ENCODE data around the gene TMEM135. TPM values are rescaled to one million over a fixed set of nuclear protein-coding genes. Genes with fewer than 3 reads are reported as not detected.

TMEM135 gene
- total and polyA plus RNA-seq, 4 donors, result 14.7 to 38.8 (median 20.7) TPM

GRCh38 chr11:87223816-87224215 is 186.1 kb downstream of the TMEM135 start:
- no peak overlapping the region for H3K4me3 ChIP-seq (ENCODE audit: low read depth, low read length)
- no peaks in the 10 kb centered on the region for H3K36me3 ChIP-seq (ENCODE audit: control insufficient read depth, insufficient read depth, low read length)
- H3K27ac ChIP-seq (ENCODE audit: low read depth, low read length), result no peak overlapping the region
- H3K9me3 ChIP-seq (ENCODE audit: control insufficient read depth, insufficient read depth, low read length), result no peaks in the 10 kb centered on the region
- DNase-seq (ENCODE audit: low read depth in 4 of 6, low spot score in 6 of 6), result no peak
- H3K27me3 ChIP-seq (ENCODE audit: control insufficient read depth, insufficient read depth, low read length), result no peaks in the 10 kb centered on the region
- WGBS (ENCODE audit: insufficient coverage), result no CpG with 5 or more reads among the region's 2 CpGs
- H3K4me1 ChIP-seq (ENCODE audit: control insufficient read depth, insufficient read depth, low read length), result no peaks in the 10 kb centered on the region

GRCh38 chr11:87224486-87224885 is 186.8 kb downstream of the TMEM135 start:
- Histone ChIP-seq H3K27ac (ENCODE audit: low read depth, low read length) (no peak overlapping the region), H3K4me3 (ENCODE audit: low read depth, low read length) (no peak overlapping the region), H3K4me1 (ENCODE audit: control insufficient read depth, insufficient read depth, low read length) (no peaks in the 10 kb centered on the region), H3K27me3 (ENCODE audit: control insufficient read depth, insufficient read depth, low read length) (no peaks in the 10 kb centered on the region), H3K36me3 (ENCODE audit: control insufficient read depth, insufficient read depth, low read length) (no peaks in the 10 kb centered on the region), H3K9me3 (ENCODE audit: control insufficient read depth, insufficient read depth, low read length) (no peaks in the 10 kb centered on the region)
- no CpG with 5 or more reads among the region's 1 CpG for WGBS (ENCODE audit: insufficient coverage)
- DNase-seq (ENCODE audit: low read depth in 4 of 6, low spot score in 6 of 6), result no peak

- WGBS (ENCODE audit: insufficient coverage), result no CpG with 5 or more reads among the region's 2 CpGs
- no peak overlapping the region for H3K4me3 ChIP-seq (ENCODE audit: low read depth, low read length)
- peak in 1 of 6 donors; percentile 1 for DNase-seq (ENCODE audit: low read depth in 4 of 6, low spot score in 6 of 6)
- H3K36me3 ChIP-seq (ENCODE audit: control insufficient read depth, insufficient read depth, low read length), result no peaks in the 10 kb centered on the region
- H3K27ac ChIP-seq (ENCODE audit: low read depth, low read length), result no peak overlapping the region
- H3K27me3 ChIP-seq (ENCODE audit: control insufficient read depth, insufficient read depth, low read length), result no peaks in the 10 kb centered on the region
- no peaks in the 10 kb centered on the region for H3K4me1 ChIP-seq (ENCODE audit: control insufficient read depth, insufficient read depth, low read length)
- peaks cover 7% of the 10 kb centered on the region for H3K9me3 ChIP-seq (ENCODE audit: control insufficient read depth, insufficient read depth, low read length)
These were observed 191.1 kb downstream of the TMEM135 start for GRCh38 chr11:87228820-87229219.

GRCh38 chr11:87230995-87231394 is 193.3 kb downstream of the TMEM135 start:
- peaks cover 7% of the 10 kb centered on the region for H3K9me3 ChIP-seq (ENCODE audit: control insufficient read depth, insufficient read depth, low read length)
- no peak overlapping the region for H3K27ac ChIP-seq (ENCODE audit: low read depth, low read length)
- WGBS (ENCODE audit: insufficient coverage), result 90% methylated on average over 2 of the region's 2 CpGs
- H3K4me3 ChIP-seq (ENCODE audit: low read depth, low read length), result no peak overlapping the region
- no peaks in the 10 kb centered on the region for H3K27me3 ChIP-seq (ENCODE audit: control insufficient read depth, insufficient read depth, low read length)
- no peaks in the 10 kb centered on the region for H3K4me1 ChIP-seq (ENCODE audit: control insufficient read depth, insufficient read depth, low read length)
- no peaks in the 10 kb centered on the region for H3K36me3 ChIP-seq (ENCODE audit: control insufficient read depth, insufficient read depth, low read length)
- DNase-seq (ENCODE audit: low read depth in 4 of 6, low spot score in 6 of 6), result no peak

GRCh38 chr11:87232320-87232719 is 194.6 kb downstream of the TMEM135 start:
- no peak overlapping the region for H3K4me3 ChIP-seq (ENCODE audit: low read depth, low read length)
- no peaks in the 10 kb centered on the region for H3K36me3 ChIP-seq (ENCODE audit: control insufficient read depth, insufficient read depth, low read length)
- H3K27me3 ChIP-seq (ENCODE audit: control insufficient read depth, insufficient read depth, low read length), result no peaks in the 10 kb centered on the region
- DNase-seq (ENCODE audit: low read depth in 4 of 6, low spot score in 6 of 6), result no peak
- no peak overlapping the region for H3K27ac ChIP-seq (ENCODE audit: low read depth, low read length)
- WGBS (ENCODE audit: insufficient coverage), result no CpG with 5 or more reads among the region's 1 CpG
- peaks cover 7% of the 10 kb centered on the region for H3K9me3 ChIP-seq (ENCODE audit: control insufficient read depth, insufficient read depth, low read length)
- no peaks in the 10 kb centered on the region for H3K4me1 ChIP-seq (ENCODE audit: control insufficient read depth, insufficient read depth, low read length)

- no CpG with 5 or more reads among the region's 1 CpG for WGBS (ENCODE audit: insufficient coverage)
- DNase-seq (ENCODE audit: low read depth in 4 of 6, low spot score in 6 of 6), result no peak
- no peaks in the 10 kb centered on the region for H3K4me1 ChIP-seq (ENCODE audit: control insufficient read depth, insufficient read depth, low read length)
- no peak overlapping the region for H3K27ac ChIP-seq (ENCODE audit: low read depth, low read length)
- peaks cover 7% of the 10 kb centered on the region for H3K9me3 ChIP-seq (ENCODE audit: control insufficient read depth, insufficient read depth, low read length)
- no peaks in the 10 kb centered on the region for H3K36me3 ChIP-seq (ENCODE audit: control insufficient read depth, insufficient read depth, low read length)
- no peaks in the 10 kb centered on the region for H3K27me3 ChIP-seq (ENCODE audit: control insufficient read depth, insufficient read depth, low read length)
- no peak overlapping the region for H3K4me3 ChIP-seq (ENCODE audit: low read depth, low read length)
These were observed 197.6 kb downstream of the TMEM135 start for GRCh38 chr11:87235366-87235765.

- H3K27me3 ChIP-seq (ENCODE audit: control insufficient read depth, insufficient read depth, low read length), result no peaks in the 10 kb centered on the region
- H3K4me1 ChIP-seq (ENCODE audit: control insufficient read depth, insufficient read depth, low read length), result no peaks in the 10 kb centered on the region
- no peak overlapping the region for H3K27ac ChIP-seq (ENCODE audit: low read depth, low read length)
- H3K4me3 ChIP-seq (ENCODE audit: low read depth, low read length), result no peak overlapping the region
- 60% methylated on average over 1 of the region's 2 CpGs for WGBS (ENCODE audit: insufficient coverage)
- DNase-seq (ENCODE audit: low read depth in 4 of 6, low spot score in 6 of 6), result no peak
- peaks cover 7% of the 10 kb centered on the region for H3K9me3 ChIP-seq (ENCODE audit: control insufficient read depth, insufficient read depth, low read length)
- H3K36me3 ChIP-seq (ENCODE audit: control insufficient read depth, insufficient read depth, low read length), result no peaks in the 10 kb centered on the region
These were observed 198.6 kb downstream of the TMEM135 start for GRCh38 chr11:87236368-87236767.

- no peaks in the 10 kb centered on the region for H3K36me3 ChIP-seq (ENCODE audit: control insufficient read depth, insufficient read depth, low read length)
- no peaks in the 10 kb centered on the region for H3K27me3 ChIP-seq (ENCODE audit: control insufficient read depth, insufficient read depth, low read length)
- WGBS (ENCODE audit: insufficient coverage), result no CpG with 5 or more reads among the region's 2 CpGs
- no peaks in the 10 kb centered on the region for H3K9me3 ChIP-seq (ENCODE audit: control insufficient read depth, insufficient read depth, low read length)
- H3K27ac ChIP-seq (ENCODE audit: low read depth, low read length), result no peak overlapping the region
- H3K4me3 ChIP-seq (ENCODE audit: low read depth, low read length), result no peak overlapping the region
- H3K4me1 ChIP-seq (ENCODE audit: control insufficient read depth, insufficient read depth, low read length), result no peaks in the 10 kb centered on the region
- no peak for DNase-seq (ENCODE audit: low read depth in 4 of 6, low spot score in 6 of 6)
These were observed 201.3 kb downstream of the TMEM135 start for GRCh38 chr11:87239001-87239400.

- Histone ChIP-seq H3K9me3 (ENCODE audit: control insufficient read depth, insufficient read depth, low read length) (no peaks in the 10 kb centered on the region), H3K36me3 (ENCODE audit: control insufficient read depth, insufficient read depth, low read length) (no peaks in the 10 kb centered on the region), H3K4me1 (ENCODE audit: control insufficient read depth, insufficient read depth, low read length) (no peaks in the 10 kb centered on the region), H3K27me3 (ENCODE audit: control insufficient read depth, insufficient read depth, low read length) (no peaks in the 10 kb centered on the region), H3K27ac (ENCODE audit: low read depth, low read length) (no peak overlapping the region), H3K4me3 (ENCODE audit: low read depth, low read length) (no peak overlapping the region)
- DNase-seq (ENCODE audit: low read depth in 4 of 6, low spot score in 6 of 6), result no peak
- no CpG with 5 or more reads among the region's 1 CpG for WGBS (ENCODE audit: insufficient coverage)
These were observed 201.8 kb downstream of the TMEM135 start for GRCh38 chr11:87239531-87239930.

GRCh38 chr11:87251560-87251959 is 213.8 kb downstream of the TMEM135 start:
- Histone ChIP-seq H3K27ac (ENCODE audit: low read depth, low read length) (no peak overlapping the region), H3K4me1 (ENCODE audit: control insufficient read depth, insufficient read depth, low read length) (no peaks in the 10 kb centered on the region), H3K9me3 (ENCODE audit: control insufficient read depth, insufficient read depth, low read length) (no peaks in the 10 kb centered on the region), H3K4me3 (ENCODE audit: low read depth, low read length) (no peak overlapping the region), H3K36me3 (ENCODE audit: control insufficient read depth, insufficient read depth, low read length) (no peaks in the 10 kb centered on the region), H3K27me3 (ENCODE audit: control insufficient read depth, insufficient read depth, low read length) (no peaks in the 10 kb centered on the region)
- 100% methylated on average over 1 of the region's 4 CpGs for WGBS (ENCODE audit: insufficient coverage)
- no peak for DNase-seq (ENCODE audit: low read depth in 4 of 6, low spot score in 6 of 6)

Data from spinal cord (tissue), 10 donors.